Neural progenitor cell (in vitro differentiated cells): ENCODE measurements around the gene ZDHHC8. TPM values are rescaled to one million over a fixed set of nuclear protein-coding genes. Genes with fewer than 3 reads are reported as not detected.
A peak's percentile ranks its signal among the peaks of the same experiment; 100 is the strongest.

Experiments used
- DNase-seq: peaks from one replicate; pipeline ENCODE4 v3.0.0-alpha.2; 2016; ENCODE audit warnings: low spot score
- H2AFZ ChIP-seq: fragments of 200-600 bp; sonication (generic); replicated peaks from 2 replicates; pipeline ENCODE4 v1.6.1; 2016; ENCODE audit warnings: antibody characterized with exemption
- H3F3A ChIP-seq: fragments of 200-600 bp; sonication (generic); 2 replicates; pipeline ENCODE4 v1.6.1; 2016; ENCODE audit warnings: antibody characterized with exemption, low read depth
- H3K27ac ChIP-seq: fragments of 200-600 bp; sonication (generic); 2 replicates; pipeline ENCODE4 v1.5.1; 2016; ENCODE audit warnings: mild to moderate bottlenecking
- H3K27me3 ChIP-seq: fragments of 200-600 bp; sonication (generic); 2 replicates; pipeline ENCODE4 v1.6.1; 2016; ENCODE audit warnings: mild to moderate bottlenecking, moderate library complexity
- H3K36me3 ChIP-seq: fragments of 200-600 bp; sonication (generic); 2 replicates; pipeline ENCODE4 v1.5.1; 2016
- H3K4me1 ChIP-seq: fragments of 200-600 bp; sonication (generic); 2 replicates; pipeline ENCODE4 v1.6.1; 2016; ENCODE audit warnings: mixed run types
- H3K4me2 ChIP-seq: fragments of 200-600 bp; sonication (generic); 2 replicates; pipeline ENCODE4 v1.6.1; 2016
- H3K4me3 ChIP-seq: fragments of 200-600 bp; sonication (generic); 2 replicates; pipeline ENCODE4 v1.5.1; 2016
- H3K79me2 ChIP-seq: fragments of 200-600 bp; sonication (generic); 2 replicates; pipeline ENCODE4 v1.6.1; 2016; ENCODE audit warnings: low read depth
- H3K9ac ChIP-seq: fragments of 200-600 bp; sonication (generic); 2 replicates; pipeline ENCODE4 v1.6.1; 2016
- H3K9me3 ChIP-seq: fragments of 200-600 bp; sonication (generic); 2 replicates; pipeline ENCODE4 v1.5.1; 2016; ENCODE audit warnings: low read depth
- H4K20me1 ChIP-seq: fragments of 200-600 bp; sonication (generic); 2 replicates; pipeline ENCODE4 v1.6.1; 2016; ENCODE audit warnings: low read depth
- H3K27ac Mint-ChIP-seq: 3 replicates; pipeline ENCODE4 v1.8.0; 2021; ENCODE audit warnings: mixed read lengths
- H3K27me3 Mint-ChIP-seq: 2 replicates; pipeline ENCODE4 v1.8.0; 2022; ENCODE audit warnings: low read depth, mild to moderate bottlenecking, inconsistent platforms, moderate library complexity, mixed read lengths; ENCODE audit not compliant: insufficient read depth
- H3K36me3 Mint-ChIP-seq: 3 replicates; pipeline ENCODE4 v1.8.0; 2021; ENCODE audit warnings: mixed read lengths
- H3K4me1 Mint-ChIP-seq: 3 replicates; pipeline ENCODE4 v1.8.0; 2021; ENCODE audit warnings: mixed read lengths
- H3K4me3 Mint-ChIP-seq: 3 replicates; pipeline ENCODE4 v1.8.0; 2021; ENCODE audit warnings: mild to moderate bottlenecking, moderate library complexity, mixed read lengths
- H3K9me3 Mint-ChIP-seq: 3 replicates; pipeline ENCODE4 v1.8.0; 2020; ENCODE audit warnings: mixed read lengths
- EZH2 ChIP-seq: fragments of 200-600 bp; sonication (generic); IDR thresholded peaks from 2 replicates; pipeline ENCODE4 v1.6.1; 2017; ENCODE audit warnings: antibody characterized with exemption, mild to moderate bottlenecking, moderate library complexity
- EZH2phosphoT487 ChIP-seq: fragments of 200-600 bp; sonication (generic); IDR thresholded peaks from 2 replicates; pipeline ENCODE4 v1.6.1; 2017; ENCODE audit warnings: antibody characterized with exemption
- total RNA-seq: library from RNA; depleted of rRNA; stranded (reverse); fragments of >200 nt; gene quantifications from 2 replicates; pipeline ENCODE4 v1.2.3, GENCODE V29; 2015; ENCODE audit warnings: low replicate concordance
- TF ChIP-seq, protein P1 (sequence below): fragments of 200-600 bp; sonication (generic); IDR thresholded peaks from 2 replicates; pipeline ENCODE4 v1.5.1; 2017; ENCODE audit warnings: antibody characterized with exemption, mild to moderate bottlenecking

Gene ZDHHC8
- total RNA-seq, 1 donor from 2014 or later: 7.1 TPM

DNA sequence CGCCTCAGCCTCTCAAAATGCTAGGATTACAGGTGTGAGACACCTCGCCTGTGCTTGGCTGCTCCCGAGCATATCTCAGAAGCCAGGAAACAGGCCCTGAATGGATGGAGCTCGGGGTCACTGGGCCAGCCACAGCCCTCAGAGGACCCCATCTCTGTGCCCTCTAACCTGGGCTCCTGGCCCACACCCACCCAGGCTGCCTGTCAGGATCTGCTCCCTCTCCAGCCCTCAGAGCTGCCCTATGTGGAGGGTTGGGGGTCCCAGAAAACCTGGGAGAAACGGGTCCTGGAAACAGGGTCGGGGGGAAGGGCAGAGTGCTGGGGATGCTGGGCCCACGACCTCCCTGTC lies 24.4 kb downstream of the ZDHHC8 start:
- no peak overlapping the region for H3K9ac ChIP-seq
- H3K36me3 ChIP-seq: no peaks in the 10 kb centered on the region
- no peak for TF ChIP-seq EZH2phosphoT487
- TF ChIP-seq, protein P1, sequence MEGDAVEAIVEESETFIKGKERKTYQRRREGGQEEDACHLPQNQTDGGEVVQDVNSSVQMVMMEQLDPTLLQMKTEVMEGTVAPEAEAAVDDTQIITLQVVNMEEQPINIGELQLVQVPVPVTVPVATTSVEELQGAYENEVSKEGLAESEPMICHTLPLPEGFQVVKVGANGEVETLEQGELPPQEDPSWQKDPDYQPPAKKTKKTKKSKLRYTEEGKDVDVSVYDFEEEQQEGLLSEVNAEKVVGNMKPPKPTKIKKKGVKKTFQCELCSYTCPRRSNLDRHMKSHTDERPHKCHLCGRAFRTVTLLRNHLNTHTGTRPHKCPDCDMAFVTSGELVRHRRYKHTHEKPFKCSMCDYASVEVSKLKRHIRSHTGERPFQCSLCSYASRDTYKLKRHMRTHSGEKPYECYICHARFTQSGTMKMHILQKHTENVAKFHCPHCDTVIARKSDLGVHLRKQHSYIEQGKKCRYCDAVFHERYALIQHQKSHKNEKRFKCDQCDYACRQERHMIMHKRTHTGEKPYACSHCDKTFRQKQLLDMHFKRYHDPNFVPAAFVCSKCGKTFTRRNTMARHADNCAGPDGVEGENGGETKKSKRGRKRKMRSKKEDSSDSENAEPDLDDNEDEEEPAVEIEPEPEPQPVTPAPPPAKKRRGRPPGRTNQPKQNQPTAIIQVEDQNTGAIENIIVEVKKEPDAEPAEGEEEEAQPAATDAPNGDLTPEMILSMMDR: no peak
- Mint-ChIP-seq H3K9me3 (no peaks in the 10 kb centered on the region), H3K27me3 (peaks cover 1% of the 10 kb centered on the region), H3K4me1 (peaks cover 39% of the 10 kb centered on the region), H3K36me3 (no peaks in the 10 kb centered on the region), H3K4me3 (no peak overlapping the region), H3K27ac (peak overlapping the region; percentile 74)
- no peak overlapping the region for H3K4me2 ChIP-seq
- no peak overlapping the region for H2AFZ ChIP-seq
- peaks cover 9% of the 10 kb centered on the region for H3K4me1 ChIP-seq
- no peak overlapping the region for H3K27ac ChIP-seq
- H3F3A ChIP-seq: no peaks in the 10 kb centered on the region
- H3K79me2 ChIP-seq: no peaks in the 10 kb centered on the region
- H4K20me1 ChIP-seq: no peaks in the 10 kb centered on the region
- no peak for DNase-seq
- H3K9me3 ChIP-seq: no peaks in the 10 kb centered on the region
- H3K4me3 ChIP-seq: no peak overlapping the region
- H3K27me3 ChIP-seq: no peaks in the 10 kb centered on the region

DNA sequence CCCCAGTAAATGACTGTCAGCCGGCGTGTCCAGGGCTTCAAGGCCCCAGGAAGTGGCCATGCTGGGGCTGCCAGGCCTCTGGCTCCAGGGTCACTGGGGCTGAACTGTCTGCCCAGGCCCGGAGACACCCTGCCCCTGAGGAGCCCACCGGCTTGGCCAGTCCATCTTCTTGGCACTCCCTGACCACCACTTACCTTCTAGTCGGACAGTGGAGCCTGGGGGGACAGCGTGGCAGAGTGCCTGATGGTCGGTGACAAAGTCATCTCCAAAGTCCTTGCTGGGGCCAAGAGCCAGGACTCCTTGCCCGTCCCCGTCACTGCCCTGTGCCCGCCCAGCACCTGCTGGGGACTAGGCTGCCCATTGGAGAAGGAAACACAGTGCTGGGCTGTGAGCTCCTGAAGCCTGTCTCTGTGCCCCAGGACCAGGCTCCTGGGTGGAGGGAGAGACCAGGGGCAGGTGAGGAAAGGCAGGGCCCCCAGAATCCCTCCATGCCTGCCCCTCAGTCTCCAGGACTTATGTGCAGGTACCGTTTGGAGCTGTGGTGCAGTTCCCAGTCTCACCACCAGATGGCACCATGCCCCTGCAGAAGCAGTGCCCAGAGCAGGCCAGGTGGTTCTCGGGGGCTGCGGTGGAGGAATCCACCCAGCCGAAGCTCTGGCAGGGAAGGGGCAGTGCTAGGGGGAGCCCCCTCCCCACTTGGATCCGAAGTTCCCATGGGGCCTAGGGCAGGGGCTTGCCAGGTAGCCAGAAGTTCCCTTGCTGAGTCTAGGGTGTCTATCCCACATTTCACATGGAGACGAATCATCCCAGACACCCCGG lies 25.2 kb downstream of the ZDHHC8 start:
- Histone ChIP-seq H4K20me1 (no peaks in the 10 kb centered on the region), H3K4me3 (no peak overlapping the region), H3K9ac (no peak overlapping the region), H3K4me1 (peaks cover 9% of the 10 kb centered on the region), H3K9me3 (no peaks in the 10 kb centered on the region), H2AFZ (no peak overlapping the region), H3K27ac (no peak overlapping the region), H3K4me2 (no peak overlapping the region), H3F3A (no peaks in the 10 kb centered on the region), H3K27me3 (no peaks in the 10 kb centered on the region), H3K79me2 (no peaks in the 10 kb centered on the region), H3K36me3 (no peaks in the 10 kb centered on the region)
- peak; percentile 88 for DNase-seq
- Mint-ChIP-seq H3K9me3 (no peaks in the 10 kb centered on the region), H3K27me3 (peaks cover 2% of the 10 kb centered on the region), H3K4me3 (peak overlapping the region; percentile 58), H3K36me3 (no peaks in the 10 kb centered on the region), H3K4me1 (peaks cover 35% of the 10 kb centered on the region), H3K27ac (peak overlapping the region; percentile 69)
- TF ChIP-seq, protein P1: peak; percentile 99
- TF ChIP-seq EZH2phosphoT487: no peak
- TF ChIP-seq EZH2: no peak

DNA sequence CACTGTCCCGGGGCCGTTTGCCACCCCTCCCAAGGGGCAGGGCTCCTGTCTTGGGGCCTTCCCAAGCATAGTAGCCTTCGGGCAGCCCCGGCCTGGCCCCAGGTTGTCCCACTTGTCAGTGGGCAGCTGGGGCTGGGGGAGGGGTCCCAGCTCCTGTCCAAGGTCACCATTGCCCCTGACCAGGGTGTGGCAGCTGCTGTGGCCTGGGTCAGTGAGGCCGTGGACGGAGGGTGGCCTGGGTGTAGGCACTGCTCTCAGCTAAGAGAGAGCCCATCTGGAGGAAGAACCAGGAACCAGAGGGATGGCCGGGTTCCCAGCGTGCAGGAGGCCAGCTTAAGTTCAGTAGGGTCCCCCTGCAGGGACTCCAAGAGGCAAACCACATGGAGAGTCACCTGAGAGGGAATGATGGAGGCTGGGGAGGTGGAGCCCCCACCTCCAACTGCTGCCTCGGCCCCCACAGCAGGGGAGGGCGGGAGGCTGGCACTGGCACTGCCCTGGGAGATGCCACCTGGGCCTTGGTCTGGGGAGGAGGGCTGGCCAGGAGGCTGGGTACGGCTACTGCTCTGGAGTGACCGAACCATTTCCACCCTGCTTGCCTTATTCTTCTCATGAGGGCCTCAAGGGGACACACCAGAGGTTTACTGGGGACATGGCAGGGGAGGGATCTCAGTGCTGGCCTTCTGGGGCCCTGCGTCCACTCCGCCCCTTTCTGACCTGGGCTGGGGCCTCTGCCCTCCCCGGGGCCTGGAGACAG lies 26.0 kb downstream of the ZDHHC8 start:
- H3K9ac ChIP-seq: no peak overlapping the region
- H3K9me3 ChIP-seq: no peaks in the 10 kb centered on the region
- H3K27ac ChIP-seq: no peak overlapping the region
- no peak overlapping the region for H3K27ac Mint-ChIP-seq
- H3K4me1 Mint-ChIP-seq: peaks cover 35% of the 10 kb centered on the region
- H3K4me2 ChIP-seq: no peak overlapping the region
- peaks cover 2% of the 10 kb centered on the region for H3K27me3 Mint-ChIP-seq
- no peaks in the 10 kb centered on the region for H3K36me3 Mint-ChIP-seq
- no peaks in the 10 kb centered on the region for H3K36me3 ChIP-seq
- peaks cover 9% of the 10 kb centered on the region for H3K4me1 ChIP-seq
- DNase-seq: no peak
- H3K9me3 Mint-ChIP-seq: no peaks in the 10 kb centered on the region
- H3K4me3 ChIP-seq: no peak overlapping the region
- TF ChIP-seq, protein P1: no peak
- TF ChIP-seq EZH2 (no peak), EZH2phosphoT487 (no peak)
- no peak overlapping the region for H3K4me3 Mint-ChIP-seq
- no peaks in the 10 kb centered on the region for H3K27me3 ChIP-seq
- no peaks in the 10 kb centered on the region for H3K79me2 ChIP-seq
- H2AFZ ChIP-seq: no peak overlapping the region
- no peaks in the 10 kb centered on the region for H3F3A ChIP-seq
- no peaks in the 10 kb centered on the region for H4K20me1 ChIP-seq
